K562 (cell line): ENCODE data around the gene GPR176. TPM values are rescaled to one million over a fixed set of nuclear protein-coding genes. Genes with fewer than 3 reads are reported as not detected.

ENCODE experiments used
- ATAC-seq: fragments of 200-7000 bp; cut with Tn5 transposase; 3 replicates; pipeline ENCODE4 v1.9.1; 2020; ENCODE audit warnings: moderate library complexity
- BruUV-seq: library from RNA; stranded (reverse); fragments of 400-500 nt; replicated peaks from 2 replicates; lab custom pipeline; 2021; lab: Mats Ljungman, UMichigan
- CTCF ChIA-PET: fragments of 300-600 bp; formaldehyde crosslinking; extraction: SDS; loops from one replicate; lab custom pipeline; 2021; ENCODE audit warnings: low intra/inter-chr PET ratio; lab: Yijun Ruan, JAX
- POLR2A ChIA-PET: fragments of 300-600, 350-650 bp; sonication (Branson Sonifier 250); formaldehyde crosslinking; extraction: SDS; loops from one replicate; lab custom pipeline; 2021; ENCODE audit warnings: antibody characterized with exemption, inconsistent platforms; lab: Yijun Ruan, JAX
- DNase-seq, 4 experiments: peaks; one replicate each; pipeline versions ENCODE4 v3.0.0 to v3.0.0-alpha.2; 2011 to 2018; ENCODE audit warnings: low spot score in 3 of 4, mixed read lengths in 3 of 4; ENCODE audit errors: extremely low read depth in 1 of 4
- FAIRE-seq: peaks from 2 replicates; lab custom pipeline; 2011; peaks lifted over from hg19 to GRCh38; lab: Jason Lieb, UNC
- H2AFZ ChIP-seq: 2 replicates; pipeline ENCODE4 v1.6.0; 2011; ENCODE audit warnings: low read depth, low read length, control low read depth, inconsistent platforms
- H3K27ac ChIP-seq: fragments of 200-600 bp; 3 replicates; pipeline ENCODE4 v1.8.0; 2011; ENCODE audit warnings: low read depth, mild to moderate bottlenecking, control low read depth, inconsistent platforms, low read length, moderate library complexity, mixed read lengths; ENCODE audit errors: extremely low read depth
- H3K27me3 ChIP-seq, 2 experiments: fragments of 300-600 bp in 1 of 2; 2 replicates in 1 of 2; 3 replicates in 1 of 2; pipeline versions ENCODE4 v1.6.0 to v1.8.0; 2011; ENCODE audit warnings: inconsistent platforms in 2 of 2, low read length in 2 of 2, mild to moderate bottlenecking in 1 of 2, mixed read lengths in 1 of 2, moderate library complexity in 1 of 2; ENCODE audit not compliant: control insufficient read depth in 2 of 2, insufficient read depth in 2 of 2
- H3K36me3 ChIP-seq: fragments of 300-600 bp; 3 replicates; pipeline ENCODE4 v1.8.0; 2011; ENCODE audit warnings: mild to moderate bottlenecking, low read length, inconsistent platforms; ENCODE audit not compliant: control insufficient read depth, insufficient read depth
- H3K4me1 ChIP-seq, 2 experiments: fragments of 200-600 bp in 1 of 2; replicated peaks in 1 of 2; 2 replicates in 1 of 2; 3 replicates in 1 of 2; pipeline versions ENCODE4 v1.5.1 to v1.8.0; 2011; ENCODE audit warnings: inconsistent platforms in 2 of 2, low read length in 2 of 2, mild to moderate bottlenecking in 1 of 2, mixed read lengths in 1 of 2, moderate library complexity in 1 of 2; ENCODE audit not compliant: control insufficient read depth in 2 of 2, insufficient read depth in 2 of 2
- H3K4me2 ChIP-seq: 2 replicates; pipeline ENCODE4 v1.6.1; 2011; ENCODE audit warnings: low read length, control low read depth, inconsistent platforms, mixed read lengths; ENCODE audit not compliant: insufficient read depth
- H3K4me3 ChIP-seq: fragments of 200-600 bp; sonication (generic), shearing (Covaris generic); 2 replicates; pipeline ENCODE4 v1.5.1; 2016; ENCODE audit warnings: control low read depth, inconsistent platforms
- H3K79me2 ChIP-seq: fragments of 200-600 bp; 3 replicates; pipeline ENCODE4 v1.8.0; 2011; ENCODE audit warnings: low read length, inconsistent platforms; ENCODE audit not compliant: control insufficient read depth, insufficient read depth
- H3K9ac ChIP-seq, 2 experiments: 2 replicates each; pipeline versions ENCODE4 v1.6.0 to v1.6.1; 2011; ENCODE audit warnings: low read depth in 2 of 2, low read length in 2 of 2, control low read depth in 1 of 2, inconsistent platforms in 1 of 2, mild to moderate bottlenecking in 1 of 2, mixed read lengths in 1 of 2; ENCODE audit not compliant: insufficient read depth in 1 of 2
- H3K9me1 ChIP-seq: one replicate; pipeline ENCODE4 v1.6.0; 2011; ENCODE audit warnings: inconsistent platforms, mild to moderate bottlenecking, low read length, moderate library complexity; ENCODE audit not compliant: control insufficient read depth, insufficient read depth
- H3K9me3 ChIP-seq: replicated peaks from 2 replicates; pipeline ENCODE4 v1.5.1; 2011; ENCODE audit warnings: low read depth, low read length, inconsistent platforms; ENCODE audit not compliant: control insufficient read depth, insufficient read depth
- H4K20me1 ChIP-seq: replicated peaks from 2 replicates; pipeline ENCODE4 v1.6.1; 2011; ENCODE audit warnings: low read length, inconsistent platforms, mixed read lengths; ENCODE audit not compliant: control insufficient read depth, insufficient read depth
- ARID1B ChIP-seq: fragments of 450-650 bp; IDR thresholded peaks from 2 replicates; pipeline ENCODE4 v1.6.1; 2016; ENCODE audit warnings: antibody characterized with exemption, mild to moderate bottlenecking, inconsistent platforms
- MCM7 ChIP-seq, 2 experiments: fragments of 450-650 bp; IDR thresholded peaks; 2 replicates each; pipeline ENCODE4 v1.6.1; 2016 to 2018
- POLR3G ChIP-seq: IDR thresholded peaks from 2 replicates; pipeline ENCODE4 v1.6.1; 2011; ENCODE audit not compliant: insufficient read length, insufficient replicate concordance; ENCODE audit errors: extremely low read depth
- RBM39 ChIP-seq: fragments of 200-400 bp; formaldehyde crosslinking; optimal IDR thresholded peaks from 2 replicates; pipeline ENCODE3; 2018; ENCODE audit warnings: low read depth, low read length
- SIN3A ChIP-seq, 2 experiments: fragments of 150-350 bp in 1 of 2; IDR thresholded peaks; 2 replicates each; pipeline ENCODE4 v1.6.1; 2011 to 2016; ENCODE audit warnings: borderline replicate concordance in 2 of 2, low read depth in 2 of 2, low read length in 2 of 2, mild to moderate bottlenecking in 2 of 2, moderate library complexity in 2 of 2; ENCODE audit not compliant: control insufficient read depth in 1 of 2
- ZBTB12 ChIP-seq: fragments of 250-450 bp; sonication (Bioruptor Pico); IDR thresholded peaks from 2 replicates; pipeline ENCODE4 v1.4.0; 2020
- ZNF551 ChIP-seq: fragments of 250-450 bp; sonication (Bioruptor Pico); IDR thresholded peaks from 2 replicates; pipeline ENCODE4 v1.5.0; 2021; ENCODE audit warnings: mild to moderate bottlenecking, moderate library complexity
- WGBS: fragments of 100-300 bp; shearing (Covaris generic); methylation state at CpG from one replicate; pipeline ENCODE4 v1.1.6; 2016; ENCODE audit warnings: low coverage, mixed read lengths; ENCODE audit not compliant: insufficient coverage; ENCODE audit errors: missing lambda C conversion rate; 5-methylcytosine and 5-hydroxymethylcytosine counted together
- in situ Hi-C: fragments of 300-500 bp; cut with MboI; formaldehyde crosslinking; loops from 4 replicates; pipeline ENCODE4 v1.15.0; 2018; ENCODE audit warnings: inconsistent platforms, mixed read lengths
- intact Hi-C: fragments of 100-400 bp; cut with micrococcal nuclease; formaldehyde crosslinking; loops from 2 replicates; pipeline ENCODE4 v1.14.2; 2022
- polyA plus RNA-seq, 8 experiments: library from polyadenylated mRNA; depleted of rRNA in 4 of 8; stranded (reverse) in 5 of 8; unstranded in 3 of 8; fragments of >200 nt; fragmentation: Nextera tagmentation in 2 of 8; fragmentation: Illumina TruSeq in 1 of 8; extraction: Ambion mirVana in 2 of 8; extraction: Trizol in 1 of 8; gene quantifications; 2 replicates each; pipeline versions ENCODE4 v1.2.1 to v1.2.3, GENCODE V29; 2011 to 2014; ENCODE audit warnings: inconsistent platforms in 1 of 8, missing spikeins in 1 of 8
- total RNA-seq, 7 experiments: library from RNA; depleted of rRNA in 6 of 7; stranded (reverse); fragments of >200 nt in 6 of 7; fragmentation: Illumina TruSeq in 2 of 7; extraction: Trizol in 2 of 7; gene quantifications; 2 replicates each; pipeline versions ENCODE4 v1.2.1 to v1.2.3, GENCODE V29; 2011 to 2021; ENCODE audit warnings: low replicate concordance in 1 of 7

The GPR176 gene
- total and polyA plus RNA-seq, 9 of the 15 experiments (the other 6 are each of a cell fraction or from before 2014, with no cell fraction given) = 0.03 to 1.2 (median 0.76) TPM

- no peak for ATAC-seq
- no peak overlapping the region for H2AFZ ChIP-seq
- POLR2A ChIA-PET = interaction anchor here (0.6 to 1.4 kb wide), 5 partner anchors 8 to 13 kb away, joined by 3 to 10 read pairs (median 3); no protein-coding TSS in a partner anchor
- H3K79me2 ChIP-seq = peaks cover 31% of the 10 kb centered on the region
- no peaks in the 10 kb centered on the region for H4K20me1 ChIP-seq
- TF ChIP-seq SIN3A (IDR thresholded peaks at IDR 0.05; ENCODE audit: borderline replicate concordance in 2 of 2, control insufficient read depth in 1 of 2, low read depth in 2 of 2, low read length in 2 of 2) (no peak), ZNF551 (CRISPR knock-in tag) (no peak), POLR3G (no peak), RBM39 (no peak), ZBTB12 (no peak), MCM7 (IDR thresholded peaks at IDR 0.05) (no peak), ARID1B (no peak)
- TF ChIP-seq, all 486 proteins: peak for 0
- Histone ChIP-seq H3K36me3 (peaks cover 27% of the 10 kb centered on the region; the same call in 2 of the 3 replicates), H3K4me3 (no peak overlapping the region), H3K27ac (no peak overlapping the region), H3K9me3 (no peaks in the 10 kb centered on the region), H3K27me3 (no peaks in the 10 kb centered on the region), H3K4me2 (no peak overlapping the region), H3K4me1 (peaks cover 3 to 11% of the 10 kb centered on the region in 2 experiments; a peak in 4 of 5 replicates), H3K9ac (no peak overlapping the region), H3K9me1 (no peaks in the 10 kb centered on the region)
- CTCF ChIA-PET = no interaction called here
- no TSS peak for BruUV-seq
- intact Hi-C loops (no loop called here), in situ Hi-C loops (no loop called here)
- WGBS = 88% methylated on average over 7 of the region's 7 CpGs
- DNase-seq (no peak), FAIRE-seq (no peak)
Measured at GRCh38 chr15:39936187-39936586, 16.1 kb upstream of the GPR176 start.
